Measurements from ENCODE around the gene GLOD4. TPM values are rescaled to one million over a fixed set of nuclear protein-coding genes. Genes with fewer than 3 reads are reported as not detected.

The GLOD4 gene
- total and polyA plus RNA-seq, 2 experiments from 2014 or later: 68.1 to 120 TPM

GRCh38 chr17:732902-733720, 49.0 kb downstream of the GLOD4 start:
- Histone ChIP-seq H3K36me3 (replicated peaks; ENCODE audit: insufficient read depth, low read depth) (no peaks in the 10 kb centered on the region), H3K9me3 (ENCODE audit: low read depth) (no peaks in the 10 kb centered on the region), H3K79me2 (peaks cover 40% of the 10 kb centered on the region), H2AFZ (peak overlapping the region; percentile 95), H3K9me2 (replicated peaks; ENCODE audit: insufficient read depth) (no peaks in the 10 kb centered on the region), H3K4me2 (peak overlapping the region; percentile 96), H3K4me3 (peak overlapping the region; percentile 85), H3K27me3 (no peaks in the 10 kb centered on the region), H3K4me1 (ENCODE audit: insufficient read depth) (peaks cover 10% of the 10 kb centered on the region), H4K20me1 (ENCODE audit: insufficient read depth, poor library complexity, severe bottlenecking) (no peaks in the 10 kb centered on the region), H3K27ac (peak overlapping the region; percentile 97)
- 11% methylated on average over 39 of the region's 57 CpGs for WGBS (ENCODE audit: low lambda C conversion rate, missing lambda C conversion rate)
- DNase-seq (ENCODE audit: low spot score): peak; percentile 68
- TF ChIP-seq EZH2phosphoT487 (IDR thresholded peaks at IDR 0.05; ENCODE audit: low read depth, severe bottlenecking, unreplicated experiment) (no peak), EZH2 (IDR thresholded peaks at IDR 0.05; ENCODE audit: borderline replicate concordance) (no peak), CTCF (IDR thresholded peaks at IDR 0.05; ENCODE audit: poor library complexity) (no peak)

- peak within 1 kb of the TSS; percentile 95 for H2AFZ ChIP-seq
- peaks cover 10% of the 10 kb centered on the region for H3K4me1 ChIP-seq (ENCODE audit: insufficient read depth)
- H3K4me3 ChIP-seq: peak within 1 kb of the TSS; percentile 98
- no peak for TF ChIP-seq EZH2phosphoT487 (IDR thresholded peaks at IDR 0.05; ENCODE audit: low read depth, severe bottlenecking, unreplicated experiment)
- no peaks in the 10 kb centered on the region for H3K9me3 ChIP-seq (ENCODE audit: low read depth)
- WGBS (ENCODE audit: low lambda C conversion rate, missing lambda C conversion rate): 1% methylated on average over 25 of the region's 126 CpGs
- peak; percentile 88 for DNase-seq (ENCODE audit: low spot score)
- H3K27me3 ChIP-seq: no peaks in the 10 kb centered on the region
- no peaks in the 10 kb centered on the region for H3K36me3 ChIP-seq (replicated peaks; ENCODE audit: insufficient read depth, low read depth)
- H3K27ac ChIP-seq: peak within 1 kb of the TSS; percentile 97
- peak within 1 kb of the TSS; percentile 96 for H3K4me2 ChIP-seq
- peaks cover 35% of the 10 kb centered on the region for H3K79me2 ChIP-seq
- no peaks in the 10 kb centered on the region for H4K20me1 ChIP-seq (ENCODE audit: insufficient read depth, poor library complexity, severe bottlenecking)
- H3K9me2 ChIP-seq (replicated peaks; ENCODE audit: insufficient read depth): no peaks in the 10 kb centered on the region
These were observed 49.8 kb downstream of the GLOD4 start, which contains the start of gene TLCD3A for GRCh38 chr17:732067-732901. Gene TLCD3A (plus strand): TSS chr17:732596. CDS start chr17:732648, 52 bp downstream.

GRCh38 chr17:731644-732066, 50.4 kb downstream of the GLOD4 start:
- 18% methylated on average over 26 of the region's 26 CpGs for WGBS (ENCODE audit: low lambda C conversion rate, missing lambda C conversion rate)
- H2AFZ ChIP-seq: peak overlapping the region; percentile 73

More at GRCh38 chr17:731644-732066, 50.4 kb downstream of the GLOD4 start:
- H3K27ac ChIP-seq: peak overlapping the region; percentile 97
- H3K9me3 ChIP-seq (ENCODE audit: low read depth): no peaks in the 10 kb centered on the region
- peaks cover 32% of the 10 kb centered on the region for H3K79me2 ChIP-seq
- no peaks in the 10 kb centered on the region for H3K27me3 ChIP-seq
- no peaks in the 10 kb centered on the region for H3K36me3 ChIP-seq (replicated peaks; ENCODE audit: insufficient read depth, low read depth)
- H3K4me3 ChIP-seq: peak overlapping the region; percentile 98
- no peaks in the 10 kb centered on the region for H4K20me1 ChIP-seq (ENCODE audit: insufficient read depth, poor library complexity, severe bottlenecking)
- no peak for DNase-seq (ENCODE audit: low spot score)
- H3K4me1 ChIP-seq (ENCODE audit: insufficient read depth): peaks cover 12% of the 10 kb centered on the region
- H3K4me2 ChIP-seq: peak overlapping the region; percentile 96
- TF ChIP-seq EZH2phosphoT487 (IDR thresholded peaks at IDR 0.05; ENCODE audit: low read depth, severe bottlenecking, unreplicated experiment) (no peak), EZH2 (IDR thresholded peaks at IDR 0.05; ENCODE audit: borderline replicate concordance) (no peak), CTCF (IDR thresholded peaks at IDR 0.05; ENCODE audit: poor library complexity) (no peak)
- no peaks in the 10 kb centered on the region for H3K9me2 ChIP-seq (replicated peaks; ENCODE audit: insufficient read depth)
